NCI-H460 (cell line): ENCODE data around the gene KLHL24. TPM values are rescaled to one million over a fixed set of nuclear protein-coding genes. Genes with fewer than 3 reads are reported as not detected.

Source experiments
- total RNA-seq: library from RNA; depleted of rRNA; stranded (reverse); fragments of >200 nt; shearing (Covaris generic); gene quantifications from 2 replicates; pipeline ENCODE4 v1.2.3, GENCODE V29; 2014; rRNA removed

KLHL24 gene
- total RNA-seq, 1 experiment from 2014 or later, result 19.9 TPM

Other genes starting within 250 kb of the KLHL24 start
- gene MCF2L2, start 207.0 kb upstream of the KLHL24 start, total RNA-seq, result 0.57 and 1.2 TPM in 2 replicates
- gene KLHL6, start 79.9 kb upstream of the KLHL24 start, total RNA-seq, result not detected in 2 replicates
- 22.7 and 23.0 TPM in 2 replicates for gene YEATS2, start 62.2 kb downstream of the KLHL24 start, total RNA-seq
- gene MAP6D1, start 190.0 kb downstream of the KLHL24 start, total RNA-seq, result 0.72 and 0.84 TPM in 2 replicates
- 46.9 and 48.1 TPM in 2 replicates for gene PARL, start 249.3 kb downstream of the KLHL24 start, total RNA-seq